WTC11 (cell line): ENCODE measurements around the gene TTC7B. TPM values are rescaled to one million over a fixed set of nuclear protein-coding genes. Genes with fewer than 3 reads are reported as not detected.
A peak's percentile ranks its signal among the peaks of the same experiment; 100 is the strongest.

Experiments used
- ATAC-seq: fragments of 200-7000 bp; cut with Tn5 transposase; 2 replicates; pipeline ENCODE4 v1.10.0; 2021; ENCODE audit warnings: mild to moderate bottlenecking, moderate library complexity
- CTCF ChIA-PET: fragments of 300-600 bp; sonication (Branson Sonifier 250); formaldehyde crosslinking; loops from one replicate; lab custom pipeline; 2021; ENCODE audit warnings: antibody characterized with exemption; lab: Charles Lee
- POLR2A ChIA-PET: fragments of 350-600 bp; sonication (Branson Sonifier 250); formaldehyde crosslinking; loops from one replicate; lab custom pipeline; 2021; ENCODE audit warnings: antibody characterized with exemption; lab: Charles Lee
- DNase-seq: peaks from one replicate; pipeline ENCODE4 v3.0.0; 2021; ENCODE audit warnings: low spot score
- H3K27ac Mint-ChIP-seq: 2 replicates; pipeline ENCODE4 v1.8.0; 2021; ENCODE audit warnings: mixed read lengths
- H3K27me3 Mint-ChIP-seq: 2 replicates; pipeline ENCODE4 v1.8.0; 2021; ENCODE audit warnings: low read depth, mild to moderate bottlenecking, moderate library complexity, mixed read lengths
- H3K36me3 Mint-ChIP-seq: 2 replicates; pipeline ENCODE4 v1.8.0; 2021; ENCODE audit warnings: mixed read lengths
- H3K4me1 Mint-ChIP-seq: 2 replicates; pipeline ENCODE4 v1.8.0; 2022; ENCODE audit warnings: mixed read lengths
- H3K4me3 Mint-ChIP-seq: 2 replicates; pipeline ENCODE4 v1.8.0; 2021; ENCODE audit warnings: mild to moderate bottlenecking, moderate library complexity, mixed read lengths
- H3K9me3 Mint-ChIP-seq: 2 replicates; pipeline ENCODE4 v1.8.0; 2021; ENCODE audit warnings: mixed read lengths
- EMX1 ChIP-seq: fragments of 250-450 bp; sonication (Bioruptor Pico); IDR thresholded peaks from 2 replicates; pipeline ENCODE4 v1.8.0; 2021; ENCODE audit warnings: mild to moderate bottlenecking
- ETV6 ChIP-seq: sonication (generic); formaldehyde crosslinking; IDR thresholded peaks from 2 replicates; pipeline ENCODE4 v1.8.1; 2022; ENCODE audit warnings: mild to moderate bottlenecking, missing genetic modification reagents
- FOXP1 ChIP-seq: sonication (generic); formaldehyde crosslinking; IDR thresholded peaks from 2 replicates; pipeline ENCODE4 v1.8.0; 2022; ENCODE audit warnings: missing genetic modification reagents, mild to moderate bottlenecking, moderate library complexity, borderline replicate concordance
- GTF2I ChIP-seq: fragments of 250-450 bp; sonication (Bioruptor Pico); conservative IDR thresholded peaks from 2 replicates; pipeline ENCODE4 v1.4.0; 2021; ENCODE audit warnings: mild to moderate bottlenecking
- JAZF1 ChIP-seq: fragments of 250-450 bp; sonication (Bioruptor Pico); IDR thresholded peaks from 2 replicates; pipeline ENCODE4 v1.9.0; 2021; ENCODE audit warnings: moderate library complexity, mild to moderate bottlenecking, inconsistent platforms
- JUN ChIP-seq: sonication (generic); formaldehyde crosslinking; IDR thresholded peaks from 2 replicates; pipeline ENCODE4 v1.8.0; 2023; ENCODE audit warnings: mild to moderate bottlenecking, missing genetic modification reagents
- NFATC4 ChIP-seq: fragments of 250-450 bp; sonication (Bioruptor Pico); IDR thresholded peaks from 2 replicates; pipeline ENCODE4 v1.9.0; 2021; ENCODE audit warnings: mild to moderate bottlenecking
- OVOL2 ChIP-seq: fragments of 250-450 bp; sonication (Bioruptor Pico); IDR thresholded peaks from 2 replicates; pipeline ENCODE4 v1.9.0; 2021; ENCODE audit warnings: mild to moderate bottlenecking, borderline replicate concordance
- PRRX2 ChIP-seq: fragments of 250-450 bp; sonication (Bioruptor Pico); IDR thresholded peaks from 2 replicates; pipeline ENCODE4 v1.8.0; 2021; ENCODE audit warnings: mild to moderate bottlenecking
- RELA ChIP-seq: sonication (generic); formaldehyde crosslinking; IDR thresholded peaks from 2 replicates; pipeline ENCODE4 v1.8.1; 2022; ENCODE audit warnings: missing genetic modification reagents, mild to moderate bottlenecking, borderline replicate concordance
- RORB ChIP-seq: fragments of 250-450 bp; sonication (Bioruptor Pico); IDR thresholded peaks from 2 replicates; pipeline ENCODE4 v1.9.0; 2021; ENCODE audit warnings: mild to moderate bottlenecking
- SOX15 ChIP-seq: fragments of 250-450 bp; sonication (Bioruptor Pico); IDR thresholded peaks from 2 replicates; pipeline ENCODE4 v1.9.0; 2021; ENCODE audit warnings: mild to moderate bottlenecking
- TP53 ChIP-seq: sonication (generic); formaldehyde crosslinking; IDR thresholded peaks from 2 replicates; pipeline ENCODE4 v1.8.1; 2023; ENCODE audit warnings: mild to moderate bottlenecking, missing genetic modification reagents
- total RNA-seq: library from RNA; stranded (reverse); gene quantifications from 3 replicates; pipeline ENCODE4 v1.2.3, GENCODE V29; 2021
- TF ChIP-seq, protein P1 (sequence below): sonication (generic); formaldehyde crosslinking; IDR thresholded peaks from 2 replicates; pipeline ENCODE4 v1.8.1; 2023; ENCODE audit warnings: mild to moderate bottlenecking, missing genetic modification reagents, moderate library complexity
- TF ChIP-seq, protein P2 (sequence below): fragments of 200-600 bp; IDR thresholded peaks from 2 replicates; pipeline ENCODE4 v1.8.0; 2022; ENCODE audit warnings: antibody characterized with exemption
- TF ChIP-seq, protein P3 (sequence below): fragments of 250-450 bp; sonication (Bioruptor Pico); IDR thresholded peaks from 2 replicates; pipeline ENCODE4 v1.9.0; 2021; ENCODE audit warnings: moderate library complexity, mild to moderate bottlenecking, inconsistent platforms, borderline replicate concordance
- TF ChIP-seq, protein P4 (sequence below): sonication (generic); formaldehyde crosslinking; IDR thresholded peaks from 2 replicates; pipeline ENCODE4 v1.8.0; 2023; ENCODE audit warnings: mild to moderate bottlenecking, missing genetic modification reagents
- TF ChIP-seq, protein P5 (sequence below): sonication (generic); formaldehyde crosslinking; IDR thresholded peaks from 2 replicates; pipeline ENCODE4 v1.8.1; 2022; ENCODE audit warnings: mild to moderate bottlenecking, moderate library complexity, missing genetic modification reagents
- TF ChIP-seq, protein P6 (sequence below): sonication (generic); formaldehyde crosslinking; IDR thresholded peaks from 2 replicates; pipeline ENCODE4 v1.8.1; 2023; ENCODE audit warnings: mild to moderate bottlenecking, missing genetic modification reagents, borderline replicate concordance
- TF ChIP-seq, protein P7 (sequence below): sonication (generic); formaldehyde crosslinking; IDR thresholded peaks from 2 replicates; pipeline ENCODE4 v1.8.1; 2022; ENCODE audit warnings: mild to moderate bottlenecking, missing genetic modification reagents, moderate library complexity, borderline replicate concordance
- TF ChIP-seq, protein P8 (sequence below): fragments of 250-450 bp; sonication (Bioruptor Pico); IDR thresholded peaks from 2 replicates; pipeline ENCODE4 v1.9.0; 2021; ENCODE audit warnings: mild to moderate bottlenecking

Gene TTC7B
- total RNA-seq, 1 experiment from 2014 or later: 27.6 TPM

DNA sequence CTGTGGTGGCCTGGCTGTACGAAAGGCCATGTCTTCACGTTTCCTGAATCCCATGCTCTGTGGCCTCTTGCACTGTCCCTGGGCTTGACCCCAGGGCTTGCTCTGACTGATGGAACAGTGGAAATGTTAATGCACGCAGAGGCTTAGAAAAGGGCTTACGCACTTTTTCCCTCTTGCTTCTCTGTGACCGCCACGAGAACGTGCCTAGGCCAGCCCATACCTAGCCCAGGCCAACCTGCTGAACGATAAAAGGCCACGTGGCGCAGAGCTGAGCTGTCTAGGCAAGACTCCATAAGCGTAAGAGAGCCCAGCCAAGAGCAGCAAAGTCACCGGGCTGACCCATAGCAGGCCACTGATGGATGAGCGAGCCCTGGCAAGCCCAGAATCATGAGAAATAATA lies 18.3 kb downstream of the TTC7B start:
- no peaks in the 10 kb centered on the region for H3K9me3 Mint-ChIP-seq
- CTCF ChIA-PET: interaction anchor here (0.7 to 1.6 kb wide), 2 partner anchors 19 to 375 kb away, joined by 3 to 4 read pairs; no protein-coding TSS in a partner anchor
- TF ChIP-seq ETV6 (CRISPR knock-in tag) (no peak), OVOL2 (CRISPR knock-in tag) (no peak), RELA (CRISPR knock-in tag) (no peak), RORB (CRISPR knock-in tag) (no peak), PRRX2 (CRISPR knock-in tag) (no peak), SOX15 (no peak), JAZF1 (no peak), NFATC4 (CRISPR knock-in tag) (no peak), EMX1 (no peak)
- TF ChIP-seq, protein P1, sequence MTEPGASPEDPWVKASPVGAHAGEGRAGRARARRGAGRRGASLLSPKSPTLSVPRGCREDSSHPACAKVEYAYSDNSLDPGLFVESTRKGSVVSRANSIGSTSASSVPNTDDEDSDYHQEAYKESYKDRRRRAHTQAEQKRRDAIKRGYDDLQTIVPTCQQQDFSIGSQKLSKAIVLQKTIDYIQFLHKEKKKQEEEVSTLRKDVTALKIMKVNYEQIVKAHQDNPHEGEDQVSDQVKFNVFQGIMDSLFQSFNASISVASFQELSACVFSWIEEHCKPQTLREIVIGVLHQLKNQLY (CRISPR knock-in tag): no peak
- TF ChIP-seq, protein P2, sequence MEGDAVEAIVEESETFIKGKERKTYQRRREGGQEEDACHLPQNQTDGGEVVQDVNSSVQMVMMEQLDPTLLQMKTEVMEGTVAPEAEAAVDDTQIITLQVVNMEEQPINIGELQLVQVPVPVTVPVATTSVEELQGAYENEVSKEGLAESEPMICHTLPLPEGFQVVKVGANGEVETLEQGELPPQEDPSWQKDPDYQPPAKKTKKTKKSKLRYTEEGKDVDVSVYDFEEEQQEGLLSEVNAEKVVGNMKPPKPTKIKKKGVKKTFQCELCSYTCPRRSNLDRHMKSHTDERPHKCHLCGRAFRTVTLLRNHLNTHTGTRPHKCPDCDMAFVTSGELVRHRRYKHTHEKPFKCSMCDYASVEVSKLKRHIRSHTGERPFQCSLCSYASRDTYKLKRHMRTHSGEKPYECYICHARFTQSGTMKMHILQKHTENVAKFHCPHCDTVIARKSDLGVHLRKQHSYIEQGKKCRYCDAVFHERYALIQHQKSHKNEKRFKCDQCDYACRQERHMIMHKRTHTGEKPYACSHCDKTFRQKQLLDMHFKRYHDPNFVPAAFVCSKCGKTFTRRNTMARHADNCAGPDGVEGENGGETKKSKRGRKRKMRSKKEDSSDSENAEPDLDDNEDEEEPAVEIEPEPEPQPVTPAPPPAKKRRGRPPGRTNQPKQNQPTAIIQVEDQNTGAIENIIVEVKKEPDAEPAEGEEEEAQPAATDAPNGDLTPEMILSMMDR: no peak
- TF ChIP-seq, protein P3, sequence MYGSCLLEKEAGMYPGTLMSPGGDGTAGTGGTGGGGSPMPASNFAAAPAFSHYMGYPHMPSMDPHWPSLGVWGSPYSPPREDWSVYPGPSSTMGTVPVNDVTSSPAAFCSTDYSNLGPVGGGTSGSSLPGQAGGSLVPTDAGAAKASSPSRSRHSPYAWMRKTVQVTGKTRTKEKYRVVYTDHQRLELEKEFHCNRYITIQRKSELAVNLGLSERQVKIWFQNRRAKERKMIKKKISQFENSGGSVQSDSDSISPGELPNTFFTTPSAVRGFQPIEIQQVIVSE (CRISPR knock-in tag): no peak
- TF ChIP-seq, protein P4, sequence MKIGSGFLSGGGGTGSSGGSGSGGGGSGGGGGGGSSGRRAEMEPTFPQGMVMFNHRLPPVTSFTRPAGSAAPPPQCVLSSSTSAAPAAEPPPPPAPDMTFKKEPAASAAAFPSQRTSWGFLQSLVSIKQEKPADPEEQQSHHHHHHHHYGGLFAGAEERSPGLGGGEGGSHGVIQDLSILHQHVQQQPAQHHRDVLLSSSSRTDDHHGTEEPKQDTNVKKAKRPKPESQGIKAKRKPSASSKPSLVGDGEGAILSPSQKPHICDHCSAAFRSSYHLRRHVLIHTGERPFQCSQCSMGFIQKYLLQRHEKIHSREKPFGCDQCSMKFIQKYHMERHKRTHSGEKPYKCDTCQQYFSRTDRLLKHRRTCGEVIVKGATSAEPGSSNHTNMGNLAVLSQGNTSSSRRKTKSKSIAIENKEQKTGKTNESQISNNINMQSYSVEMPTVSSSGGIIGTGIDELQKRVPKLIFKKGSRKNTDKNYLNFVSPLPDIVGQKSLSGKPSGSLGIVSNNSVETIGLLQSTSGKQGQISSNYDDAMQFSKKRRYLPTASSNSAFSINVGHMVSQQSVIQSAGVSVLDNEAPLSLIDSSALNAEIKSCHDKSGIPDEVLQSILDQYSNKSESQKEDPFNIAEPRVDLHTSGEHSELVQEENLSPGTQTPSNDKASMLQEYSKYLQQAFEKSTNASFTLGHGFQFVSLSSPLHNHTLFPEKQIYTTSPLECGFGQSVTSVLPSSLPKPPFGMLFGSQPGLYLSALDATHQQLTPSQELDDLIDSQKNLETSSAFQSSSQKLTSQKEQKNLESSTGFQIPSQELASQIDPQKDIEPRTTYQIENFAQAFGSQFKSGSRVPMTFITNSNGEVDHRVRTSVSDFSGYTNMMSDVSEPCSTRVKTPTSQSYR (CRISPR knock-in tag): no peak
- TF ChIP-seq, protein P5, sequence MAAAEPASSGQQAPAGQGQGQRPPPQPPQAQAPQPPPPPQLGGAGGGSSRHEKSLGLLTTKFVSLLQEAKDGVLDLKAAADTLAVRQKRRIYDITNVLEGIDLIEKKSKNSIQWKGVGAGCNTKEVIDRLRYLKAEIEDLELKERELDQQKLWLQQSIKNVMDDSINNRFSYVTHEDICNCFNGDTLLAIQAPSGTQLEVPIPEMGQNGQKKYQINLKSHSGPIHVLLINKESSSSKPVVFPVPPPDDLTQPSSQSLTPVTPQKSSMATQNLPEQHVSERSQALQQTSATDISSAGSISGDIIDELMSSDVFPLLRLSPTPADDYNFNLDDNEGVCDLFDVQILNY (CRISPR knock-in tag): no peak
- H3K4me3 Mint-ChIP-seq: no peak overlapping the region
- H3K36me3 Mint-ChIP-seq: no peaks in the 10 kb centered on the region
- no peaks in the 10 kb centered on the region for H3K27me3 Mint-ChIP-seq
- POLR2A ChIA-PET: no interaction called here
- ATAC-seq (no peak), DNase-seq (no peak)
- H3K4me1 Mint-ChIP-seq: peaks cover 7% of the 10 kb centered on the region
- H3K27ac Mint-ChIP-seq: peak overlapping the region; percentile 72

DNA sequence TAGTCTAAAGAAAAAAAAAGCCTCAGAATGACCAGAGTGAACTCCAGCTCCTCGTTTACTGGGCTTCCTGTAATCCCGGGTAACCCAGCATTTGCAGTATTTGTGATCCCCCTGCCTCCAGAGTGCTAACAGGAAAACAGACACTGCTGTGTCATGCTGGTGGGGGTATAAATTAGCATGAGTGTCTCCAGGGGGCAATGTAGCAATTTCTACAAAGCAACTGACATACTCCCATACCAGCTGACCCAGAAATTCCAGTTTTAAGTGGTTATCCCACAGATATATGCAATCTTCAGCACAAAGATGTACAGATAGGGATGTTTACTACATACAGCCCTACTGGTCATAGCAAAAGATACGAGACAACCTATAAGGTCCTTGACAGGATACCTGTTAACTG lies 18.8 kb downstream of the TTC7B start:
- Mint-ChIP-seq H3K27me3 (no peaks in the 10 kb centered on the region), H3K36me3 (no peaks in the 10 kb centered on the region), H3K4me3 (no peak overlapping the region), H3K9me3 (no peaks in the 10 kb centered on the region), H3K27ac (peak overlapping the region; percentile 72), H3K4me1 (peaks cover 7% of the 10 kb centered on the region)
- ChIA-PET POLR2A (no interaction called here), CTCF (interaction anchor here (0.7 to 3.0 kb wide), 2 partner anchors 12 to 376 kb away, joined by 3 to 24 read pairs; no protein-coding TSS in a partner anchor)
- TF ChIP-seq FOXP1: no peak
- no peak for TF ChIP-seq TP53
- no peak for TF ChIP-seq ETV6 (CRISPR knock-in tag)
- ATAC-seq (no peak), DNase-seq (no peak)

DNA sequence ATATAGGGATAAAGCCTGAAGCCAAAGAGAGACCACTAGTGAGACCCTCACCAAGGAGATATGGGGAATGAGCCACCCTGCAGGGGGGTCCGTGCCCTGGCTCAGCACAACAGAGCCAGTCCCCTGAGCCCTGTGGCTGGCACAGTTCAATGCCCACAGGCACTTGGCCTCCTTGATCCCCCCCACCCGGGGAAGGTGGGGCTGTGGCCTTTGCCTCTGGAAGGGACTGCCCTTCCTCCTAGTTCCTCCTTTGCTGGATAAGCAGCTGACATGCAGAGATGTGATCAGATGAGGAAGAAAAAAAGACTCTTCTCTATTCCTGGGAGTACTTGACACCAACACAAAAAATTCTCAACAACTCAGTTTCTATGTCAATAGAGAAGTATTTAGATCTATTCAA lies 19.9 kb downstream of the TTC7B start:
- peaks cover 13% of the 10 kb centered on the region for H3K4me1 Mint-ChIP-seq
- CTCF ChIA-PET: interaction anchor here (1.3 to 3.0 kb wide), 3 partner anchors 11 to 20 kb away, joined by 5 to 24 read pairs (median 5); partner anchors contain the start of gene TTC7B
- no peak overlapping the region for H3K27ac Mint-ChIP-seq
- H3K4me3 Mint-ChIP-seq: no peak overlapping the region
- POLR2A ChIA-PET: interaction anchor here (1.7 kb wide), 1 partner anchor 8 kb away, joined by 4 read pairs; no protein-coding TSS in a partner anchor
- H3K36me3 Mint-ChIP-seq: no peaks in the 10 kb centered on the region
- H3K27me3 Mint-ChIP-seq: no peaks in the 10 kb centered on the region
- no peak for ATAC-seq
- H3K9me3 Mint-ChIP-seq: no peaks in the 10 kb centered on the region
- no peak for DNase-seq
- TF ChIP-seq, protein P6, sequence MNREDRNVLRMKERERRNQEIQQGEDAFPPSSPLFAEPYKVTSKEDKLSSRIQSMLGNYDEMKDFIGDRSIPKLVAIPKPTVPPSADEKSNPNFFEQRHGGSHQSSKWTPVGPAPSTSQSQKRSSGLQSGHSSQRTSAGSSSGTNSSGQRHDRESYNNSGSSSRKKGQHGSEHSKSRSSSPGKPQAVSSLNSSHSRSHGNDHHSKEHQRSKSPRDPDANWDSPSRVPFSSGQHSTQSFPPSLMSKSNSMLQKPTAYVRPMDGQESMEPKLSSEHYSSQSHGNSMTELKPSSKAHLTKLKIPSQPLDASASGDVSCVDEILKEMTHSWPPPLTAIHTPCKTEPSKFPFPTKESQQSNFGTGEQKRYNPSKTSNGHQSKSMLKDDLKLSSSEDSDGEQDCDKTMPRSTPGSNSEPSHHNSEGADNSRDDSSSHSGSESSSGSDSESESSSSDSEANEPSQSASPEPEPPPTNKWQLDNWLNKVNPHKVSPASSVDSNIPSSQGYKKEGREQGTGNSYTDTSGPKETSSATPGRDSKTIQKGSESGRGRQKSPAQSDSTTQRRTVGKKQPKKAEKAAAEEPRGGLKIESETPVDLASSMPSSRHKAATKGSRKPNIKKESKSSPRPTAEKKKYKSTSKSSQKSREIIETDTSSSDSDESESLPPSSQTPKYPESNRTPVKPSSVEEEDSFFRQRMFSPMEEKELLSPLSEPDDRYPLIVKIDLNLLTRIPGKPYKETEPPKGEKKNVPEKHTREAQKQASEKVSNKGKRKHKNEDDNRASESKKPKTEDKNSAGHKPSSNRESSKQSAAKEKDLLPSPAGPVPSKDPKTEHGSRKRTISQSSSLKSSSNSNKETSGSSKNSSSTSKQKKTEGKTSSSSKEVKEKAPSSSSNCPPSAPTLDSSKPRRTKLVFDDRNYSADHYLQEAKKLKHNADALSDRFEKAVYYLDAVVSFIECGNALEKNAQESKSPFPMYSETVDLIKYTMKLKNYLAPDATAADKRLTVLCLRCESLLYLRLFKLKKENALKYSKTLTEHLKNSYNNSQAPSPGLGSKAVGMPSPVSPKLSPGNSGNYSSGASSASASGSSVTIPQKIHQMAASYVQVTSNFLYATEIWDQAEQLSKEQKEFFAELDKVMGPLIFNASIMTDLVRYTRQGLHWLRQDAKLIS (CRISPR knock-in tag): no peak
- TF ChIP-seq JUN: no peak
- TF ChIP-seq GTF2I (CRISPR knock-in tag): no peak
- TF ChIP-seq, protein P7, sequence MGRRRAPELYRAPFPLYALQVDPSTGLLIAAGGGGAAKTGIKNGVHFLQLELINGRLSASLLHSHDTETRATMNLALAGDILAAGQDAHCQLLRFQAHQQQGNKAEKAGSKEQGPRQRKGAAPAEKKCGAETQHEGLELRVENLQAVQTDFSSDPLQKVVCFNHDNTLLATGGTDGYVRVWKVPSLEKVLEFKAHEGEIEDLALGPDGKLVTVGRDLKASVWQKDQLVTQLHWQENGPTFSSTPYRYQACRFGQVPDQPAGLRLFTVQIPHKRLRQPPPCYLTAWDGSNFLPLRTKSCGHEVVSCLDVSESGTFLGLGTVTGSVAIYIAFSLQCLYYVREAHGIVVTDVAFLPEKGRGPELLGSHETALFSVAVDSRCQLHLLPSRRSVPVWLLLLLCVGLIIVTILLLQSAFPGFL (CRISPR knock-in tag): no peak
- TF ChIP-seq, protein P8, sequence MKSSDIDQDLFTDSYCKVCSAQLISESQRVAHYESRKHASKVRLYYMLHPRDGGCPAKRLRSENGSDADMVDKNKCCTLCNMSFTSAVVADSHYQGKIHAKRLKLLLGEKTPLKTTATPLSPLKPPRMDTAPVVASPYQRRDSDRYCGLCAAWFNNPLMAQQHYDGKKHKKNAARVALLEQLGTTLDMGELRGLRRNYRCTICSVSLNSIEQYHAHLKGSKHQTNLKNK (CRISPR knock-in tag): no peak
